Measurements from ENCODE around the gene DNAH17.

Gene DNAH17

DNA sequence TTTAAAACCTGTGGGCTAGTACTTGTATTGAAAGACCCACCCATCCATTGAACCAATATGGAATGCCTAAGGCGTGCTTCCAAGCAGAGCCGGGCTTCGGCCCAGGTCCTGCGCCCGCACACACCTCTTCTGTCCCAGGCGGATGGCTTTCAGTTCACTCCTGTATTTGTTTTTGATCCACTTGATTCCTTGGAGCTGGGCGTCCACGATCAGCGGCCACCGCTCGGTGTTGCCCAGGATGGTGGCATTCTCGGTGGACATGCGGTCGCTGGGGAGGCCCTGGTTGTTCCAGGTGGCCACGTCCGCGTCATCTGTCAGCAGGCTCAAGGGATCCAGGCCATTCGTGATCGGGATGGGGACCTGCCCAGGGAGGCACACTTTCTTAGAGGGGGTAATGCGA, 122.8 kb downstream of the DNAH17 start:
- TF ChIP-seq, protein P1, sequence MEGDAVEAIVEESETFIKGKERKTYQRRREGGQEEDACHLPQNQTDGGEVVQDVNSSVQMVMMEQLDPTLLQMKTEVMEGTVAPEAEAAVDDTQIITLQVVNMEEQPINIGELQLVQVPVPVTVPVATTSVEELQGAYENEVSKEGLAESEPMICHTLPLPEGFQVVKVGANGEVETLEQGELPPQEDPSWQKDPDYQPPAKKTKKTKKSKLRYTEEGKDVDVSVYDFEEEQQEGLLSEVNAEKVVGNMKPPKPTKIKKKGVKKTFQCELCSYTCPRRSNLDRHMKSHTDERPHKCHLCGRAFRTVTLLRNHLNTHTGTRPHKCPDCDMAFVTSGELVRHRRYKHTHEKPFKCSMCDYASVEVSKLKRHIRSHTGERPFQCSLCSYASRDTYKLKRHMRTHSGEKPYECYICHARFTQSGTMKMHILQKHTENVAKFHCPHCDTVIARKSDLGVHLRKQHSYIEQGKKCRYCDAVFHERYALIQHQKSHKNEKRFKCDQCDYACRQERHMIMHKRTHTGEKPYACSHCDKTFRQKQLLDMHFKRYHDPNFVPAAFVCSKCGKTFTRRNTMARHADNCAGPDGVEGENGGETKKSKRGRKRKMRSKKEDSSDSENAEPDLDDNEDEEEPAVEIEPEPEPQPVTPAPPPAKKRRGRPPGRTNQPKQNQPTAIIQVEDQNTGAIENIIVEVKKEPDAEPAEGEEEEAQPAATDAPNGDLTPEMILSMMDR (IDR thresholded peaks at IDR 0.05; ENCODE audit: low read length, missing control alignments) = no peak
- no peak overlapping the region for H3K4me3 ChIP-seq (replicated peaks; ENCODE audit: low read depth, low read length)
- no peak for DNase-seq (ENCODE audit: low read depth)

DNA sequence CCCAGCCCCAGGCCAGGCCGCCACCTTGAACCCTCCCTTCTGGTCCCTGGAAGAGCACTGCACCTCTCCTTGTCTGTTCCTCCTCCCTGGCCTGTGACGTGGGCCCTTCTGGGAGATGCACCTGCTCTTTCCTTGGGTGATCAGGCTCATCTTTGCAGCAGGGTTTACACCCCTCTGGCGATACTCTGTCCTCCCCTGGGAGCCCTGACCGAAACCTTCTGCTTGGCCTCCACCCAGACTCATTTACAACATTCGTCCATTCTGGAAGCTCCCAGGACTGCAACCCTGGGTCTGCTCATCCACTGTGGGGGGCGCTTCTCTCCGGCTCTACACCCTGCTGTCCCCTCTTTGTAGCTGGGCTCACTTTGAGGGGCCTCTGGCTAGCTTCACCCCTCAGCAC, 125.4 kb downstream of the DNAH17 start:
- DNase-seq (ENCODE audit: low read depth) = no peak
- H3K4me3 ChIP-seq (replicated peaks; ENCODE audit: low read depth, low read length) = no peak overlapping the region
- TF ChIP-seq, protein P1 (IDR thresholded peaks at IDR 0.05; ENCODE audit: low read length, missing control alignments) = no peak

DNA sequence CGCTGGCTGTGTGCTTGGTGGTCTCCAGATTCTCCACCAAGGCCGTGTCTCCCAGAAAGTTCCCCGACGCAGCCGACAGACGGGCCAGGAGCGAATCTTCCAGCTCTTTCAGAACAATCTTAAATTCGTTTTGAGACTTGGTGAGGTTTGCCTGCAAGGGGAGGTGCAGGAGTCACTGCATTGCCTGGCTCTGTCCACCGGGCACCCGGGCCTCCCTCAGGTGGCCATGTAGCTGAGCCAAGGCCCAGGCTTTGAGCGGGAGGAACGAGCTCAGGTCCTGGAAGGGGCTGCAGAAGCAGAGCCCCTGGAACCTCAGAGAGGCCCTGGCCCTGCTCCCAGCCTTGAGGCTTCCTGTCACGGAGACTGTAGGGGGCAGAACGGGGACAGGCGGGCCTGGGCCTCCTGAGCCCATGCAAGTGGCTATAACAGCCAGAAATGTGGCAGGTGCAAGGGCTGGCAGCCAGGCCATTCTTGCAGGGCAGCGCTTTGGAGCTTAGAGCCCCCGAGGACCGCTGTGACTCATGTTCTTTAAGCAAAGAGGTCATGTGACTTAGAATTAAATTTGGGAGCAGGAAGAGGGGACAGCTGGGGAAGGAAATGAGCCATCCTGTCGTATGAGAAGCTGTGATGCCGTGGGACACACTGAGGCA, 126.4 kb downstream of the DNAH17 start:
- TF ChIP-seq, protein P1 (IDR thresholded peaks at IDR 0.05; ENCODE audit: low read length, missing control alignments) = no peak
- DNase-seq (ENCODE audit: low read depth) = no peak
- no peak overlapping the region for H3K4me3 ChIP-seq (replicated peaks; ENCODE audit: low read depth, low read length)

DNA sequence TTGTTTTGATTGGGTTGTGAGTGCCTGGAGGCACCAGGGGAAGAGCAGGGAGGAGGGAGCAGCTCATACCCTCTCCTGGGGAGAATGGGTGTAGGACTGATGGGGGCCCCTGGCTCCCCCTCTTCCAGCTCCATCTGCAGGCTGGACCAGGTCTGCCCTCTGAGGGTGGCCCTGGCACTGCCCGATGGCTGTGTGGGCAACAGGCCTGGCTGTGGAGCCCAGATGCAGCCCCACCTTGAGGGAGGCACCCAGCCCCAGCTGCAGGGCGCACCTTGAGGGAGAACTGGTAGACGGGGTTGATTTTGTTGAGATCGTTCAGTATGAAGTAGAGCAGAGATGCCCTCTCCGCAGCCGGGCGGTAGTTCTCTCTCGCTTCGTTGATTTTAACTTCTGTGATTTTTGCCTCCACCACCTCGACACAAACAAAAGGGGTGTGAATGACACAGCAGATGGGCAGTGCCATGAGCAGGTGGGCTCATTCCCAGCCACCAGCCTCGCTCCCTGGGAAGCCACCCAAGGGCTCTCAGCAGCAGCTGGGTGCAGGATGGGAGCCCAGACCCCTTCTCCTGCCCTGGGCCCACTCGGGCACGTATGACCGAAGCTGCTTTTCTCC, 127.1 kb downstream of the DNAH17 start:
- DNase-seq (ENCODE audit: low read depth) = no peak
- TF ChIP-seq, protein P1 (IDR thresholded peaks at IDR 0.05; ENCODE audit: low read length, missing control alignments) = no peak
- H3K4me3 ChIP-seq (replicated peaks; ENCODE audit: low read depth, low read length) = no peak overlapping the region

DNA sequence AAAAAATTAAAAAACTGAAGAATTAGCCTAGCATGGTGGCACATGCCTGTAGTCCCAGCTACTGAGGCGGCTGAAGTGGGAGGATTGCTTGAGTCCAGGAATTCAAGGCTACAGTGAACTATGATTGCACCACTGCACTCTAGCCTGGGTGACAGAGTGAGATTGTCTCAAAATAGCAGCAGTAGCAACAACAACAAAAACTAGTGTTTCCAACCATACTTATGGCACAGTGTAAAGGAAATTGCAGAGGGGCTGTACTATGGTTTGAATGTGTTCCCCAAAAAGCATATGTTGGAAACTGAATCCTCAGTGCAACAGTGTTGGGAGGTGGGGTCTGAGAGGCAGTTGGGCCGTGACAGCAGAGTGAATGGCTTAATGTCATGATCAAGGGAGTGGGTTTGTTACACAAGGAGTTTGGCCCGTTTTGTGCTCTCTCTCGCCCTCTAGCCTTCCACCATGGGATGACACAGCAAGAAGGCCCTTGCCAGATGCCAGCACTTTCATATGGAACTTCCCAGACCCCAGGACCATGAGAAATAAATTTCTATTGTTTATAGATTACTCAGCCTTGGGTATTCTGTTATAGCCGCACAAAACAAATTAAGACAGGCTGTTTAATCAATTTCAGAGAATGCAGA, 128.7 kb downstream of the DNAH17 start:
- TF ChIP-seq, protein P1 (IDR thresholded peaks at IDR 0.05; ENCODE audit: low read length, missing control alignments) = peak; percentile 28
- H3K4me3 ChIP-seq (replicated peaks; ENCODE audit: low read depth, low read length) = no peak overlapping the region
- no peak for DNase-seq (ENCODE audit: low read depth)

DNA sequence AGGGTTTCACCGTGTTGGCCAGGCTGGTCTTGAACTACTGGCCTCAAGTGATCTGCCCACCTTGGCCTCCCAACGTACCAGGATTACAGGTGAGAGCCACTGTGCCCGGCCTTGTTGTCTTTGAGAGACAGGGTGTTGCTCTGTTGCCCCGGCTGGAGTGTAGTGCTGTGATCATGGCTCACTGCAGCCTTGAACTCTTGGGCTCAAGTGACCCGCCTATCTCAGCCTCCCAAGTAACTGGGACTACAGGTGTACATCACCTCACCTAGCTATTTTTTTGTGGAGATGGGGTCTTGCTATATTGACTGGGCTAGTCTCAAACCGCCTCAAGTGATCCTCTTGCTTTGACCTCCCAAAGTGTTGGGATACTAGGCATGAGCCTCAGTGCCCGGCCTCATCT, 130.4 kb downstream of the DNAH17 start:
- TF ChIP-seq, protein P1 (IDR thresholded peaks at IDR 0.05; ENCODE audit: low read length, missing control alignments) = no peak
- no peak overlapping the region for H3K4me3 ChIP-seq (replicated peaks; ENCODE audit: low read depth, low read length)
- no peak for DNase-seq (ENCODE audit: low read depth)
